Tibial artery (tissue), 4 donors: ENCODE results near the gene ZNF667.

Experiments used
- DNase-seq, 2 donors: peaks; one replicate each; pipeline ENCODE4 v3.0.0-alpha.2; 2019
- H3K27ac ChIP-seq, 2 donors: fragments of 200-600 bp; sonication (generic) in 1 of 2; 1 replicate in 1 of 2; 2 replicates in 1 of 2; pipeline ENCODE4 v1.5.1; 2018 to 2019; ENCODE audit warnings: mild to moderate bottlenecking in 1 of 2
- H3K27me3 ChIP-seq, 2 donors: fragments of 200-600 bp; sonication (generic) in 1 of 2; one replicate each; pipeline versions ENCODE4 v1.5.1 to v1.6.0; 2016 to 2019
- H3K36me3 ChIP-seq, 3 donors: fragments of 200-600 bp; sonication (generic) in 2 of 3; one replicate each; pipeline ENCODE4 v1.5.1; 2016 to 2019; ENCODE audit warnings: mild to moderate bottlenecking in 2 of 3
- H3K4me1 ChIP-seq, 4 donors: fragments of 200-600 bp; sonication (generic) in 2 of 4; 1 replicate in 3 of 4; 2 replicates in 1 of 4; pipeline ENCODE4 v1.5.1; 2016 to 2019
- H3K4me3 ChIP-seq, 2 donors: fragments of 200-600 bp; sonication (generic) in 1 of 2; 1 replicate in 1 of 2; 2 replicates in 1 of 2; pipeline ENCODE4 v1.5.1; 2018 to 2019; ENCODE audit warnings: mild to moderate bottlenecking in 2 of 2
- H3K9me3 ChIP-seq, 3 donors: fragments of 200-600 bp; sonication (generic) in 1 of 3; one replicate each; pipeline ENCODE4 v1.5.1; 2016 to 2019
- intact Hi-C: fragments of 100-400 bp; cut with DNase I; formaldehyde crosslinking; loops from one replicate; pipeline ENCODE4 v1.15.0; 2023; ENCODE audit warnings: low total_unique reads
- TF ChIP-seq, protein P1 (sequence below), 2 experiments: fragments of 200-600 bp in 1 of 2; fragments of 450-650 bp in 1 of 2; IDR thresholded peaks; one replicate each; pipeline ENCODE4 v1.5.1; 2017 to 2019; ENCODE audit warnings: antibody characterized with exemption in 2 of 2, mild to moderate bottlenecking in 1 of 2, moderate library complexity in 1 of 2

Gene ZNF667

GRCh38 chr19:56403764-56404704 lies 73.1 kb downstream of the ZNF667 start, which contains the start of gene ZNF583:
Gene ZNF583, plus strand, starts transcription at chr19:56404332. Its CDS starts 2,783 bp downstream, at chr19:56407115.
- peak; percentile 96 to 98 for DNase-seq
- Histone ChIP-seq H3K27me3 (no peaks in the 10 kb centered on the region), H3K9me3 (peaks cover 5 to 55% (median 13%) of the 10 kb centered on the region in 3 donors), H3K4me3 (peak within 1 kb of the TSS; percentile 63 to 70), H3K36me3 (peaks cover 30 to 52% (median 36%) of the 10 kb centered on the region in 3 donors), H3K27ac (peak within 1 kb of the TSS; percentile 89 to 95), H3K4me1 (peaks cover 0 to 15% (median 9%) of the 10 kb centered on the region in 4 donors)
- intact Hi-C loops, result no loop called here
- TF ChIP-seq, protein P1, sequence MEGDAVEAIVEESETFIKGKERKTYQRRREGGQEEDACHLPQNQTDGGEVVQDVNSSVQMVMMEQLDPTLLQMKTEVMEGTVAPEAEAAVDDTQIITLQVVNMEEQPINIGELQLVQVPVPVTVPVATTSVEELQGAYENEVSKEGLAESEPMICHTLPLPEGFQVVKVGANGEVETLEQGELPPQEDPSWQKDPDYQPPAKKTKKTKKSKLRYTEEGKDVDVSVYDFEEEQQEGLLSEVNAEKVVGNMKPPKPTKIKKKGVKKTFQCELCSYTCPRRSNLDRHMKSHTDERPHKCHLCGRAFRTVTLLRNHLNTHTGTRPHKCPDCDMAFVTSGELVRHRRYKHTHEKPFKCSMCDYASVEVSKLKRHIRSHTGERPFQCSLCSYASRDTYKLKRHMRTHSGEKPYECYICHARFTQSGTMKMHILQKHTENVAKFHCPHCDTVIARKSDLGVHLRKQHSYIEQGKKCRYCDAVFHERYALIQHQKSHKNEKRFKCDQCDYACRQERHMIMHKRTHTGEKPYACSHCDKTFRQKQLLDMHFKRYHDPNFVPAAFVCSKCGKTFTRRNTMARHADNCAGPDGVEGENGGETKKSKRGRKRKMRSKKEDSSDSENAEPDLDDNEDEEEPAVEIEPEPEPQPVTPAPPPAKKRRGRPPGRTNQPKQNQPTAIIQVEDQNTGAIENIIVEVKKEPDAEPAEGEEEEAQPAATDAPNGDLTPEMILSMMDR (IDR thresholded peaks at IDR 0.05), result no peak

- Histone ChIP-seq H3K9me3 (peaks cover 3 to 54% (median 6%) of the 10 kb centered on the region in 3 donors), H3K36me3 (peaks cover 30 to 52% (median 35%) of the 10 kb centered on the region in 3 donors), H3K27me3 (no peaks in the 10 kb centered on the region), H3K27ac (peak overlapping the region; percentile 89 to 95), H3K4me3 (peak overlapping the region; percentile 63 to 70), H3K4me1 (peaks cover 0 to 15% (median 9%) of the 10 kb centered on the region in 4 donors)
- intact Hi-C loops, result no loop called here
- DNase-seq, result no peak
- TF ChIP-seq, protein P1 (IDR thresholded peaks at IDR 0.05), result no peak
These were observed 73.9 kb downstream of the ZNF667 start for GRCh38 chr19:56403261-56403660.

DNA sequence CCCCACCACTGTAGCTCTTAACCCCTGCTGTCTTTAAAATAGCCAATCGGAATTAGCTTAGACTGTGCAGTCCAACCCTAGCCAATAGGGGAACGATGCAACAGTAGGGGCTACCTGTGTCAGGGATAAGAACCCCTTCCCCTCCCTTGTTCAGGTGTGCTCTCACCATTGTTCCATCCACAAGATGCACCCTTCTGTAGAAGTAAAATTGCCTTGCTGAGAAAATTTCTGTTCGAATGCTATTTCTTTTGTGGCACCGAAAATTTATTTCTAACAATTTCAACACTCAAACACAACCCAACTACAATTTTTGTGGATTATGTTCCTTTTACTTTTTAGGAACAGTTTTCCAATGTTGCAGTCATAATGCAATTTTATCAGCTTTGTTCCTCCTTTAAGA lies 76.7 kb downstream of the ZNF667 start:
- Histone ChIP-seq H3K4me3 (no peak overlapping the region), H3K27ac (no peak overlapping the region), H3K36me3 (peaks cover 23 to 56% (median 24%) of the 10 kb centered on the region in 3 donors), H3K27me3 (no peaks in the 10 kb centered on the region), H3K9me3 (peaks cover 0 to 47% (median 0%) of the 10 kb centered on the region in 3 donors), H3K4me1 (peaks cover 0 to 15% (median 9%) of the 10 kb centered on the region in 4 donors)
- TF ChIP-seq, protein P1 (IDR thresholded peaks at IDR 0.05), result no peak
- no peak for DNase-seq
- intact Hi-C loops, result no loop called here

GRCh38 chr19:56398809-56399208 lies 78.3 kb downstream of the ZNF667 start:
- DNase-seq, result no peak
- Histone ChIP-seq H3K4me3 (no peak overlapping the region), H3K9me3 (peaks cover 0 to 47% (median 0%) of the 10 kb centered on the region in 3 donors), H3K36me3 (peaks cover 23 to 60% (median 24%) of the 10 kb centered on the region in 3 donors), H3K4me1 (peaks cover 0 to 7% (median 5%) of the 10 kb centered on the region in 4 donors), H3K27ac (no peak overlapping the region), H3K27me3 (no peaks in the 10 kb centered on the region)
- TF ChIP-seq, protein P1 (IDR thresholded peaks at IDR 0.05), result no peak
- intact Hi-C loops, result no loop called here

GRCh38 chr19:56393119-56394012 lies 83.8 kb downstream of the ZNF667 start, which contains the start of gene ZNF582:
Gene ZNF582, minus strand, starts transcription at chr19:56393534. Its CDS starts 1,782 bp downstream, at chr19:56391752.
- peak; percentile 96 to 97 for DNase-seq
- Histone ChIP-seq H3K4me1 (peaks cover 0 to 11% (median 3%) of the 10 kb centered on the region in 4 donors), H3K27me3 (no peaks in the 10 kb centered on the region), H3K36me3 (peaks cover 30 to 58% (median 34%) of the 10 kb centered on the region in 3 donors), H3K27ac (peak within 1 kb of the TSS; percentile 88 to 93), H3K9me3 (peaks cover 0 to 12% (median 0%) of the 10 kb centered on the region in 3 donors), H3K4me3 (peak within 1 kb of the TSS; percentile 64 to 66)
- intact Hi-C loops, result no loop called here
- TF ChIP-seq, protein P1 (IDR thresholded peaks at IDR 0.05), result peak; percentile 47 to 69
